NOMO-1 treated with dmso at 0.1 percent for 144 hours (cell line): ENCODE measurements around the gene AVP.
"Not testable (repeated sequence)": the region's sequence is repeated elsewhere in the genome, so short reads cannot be mapped to it uniquely, and the experiment has no call there.

Experiments
- DNase-seq: peaks from one replicate; lab custom pipeline; 2025; ENCODE audit not compliant: unreplicated experiment; lab: John Stamatoyannopoulos, UW

The AVP gene, protein sequence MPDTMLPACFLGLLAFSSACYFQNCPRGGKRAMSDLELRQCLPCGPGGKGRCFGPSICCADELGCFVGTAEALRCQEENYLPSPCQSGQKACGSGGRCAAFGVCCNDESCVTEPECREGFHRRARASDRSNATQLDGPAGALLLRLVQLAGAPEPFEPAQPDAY

GRCh38 chr20:3084283-3084985, at the start of gene AVP:
TSS of gene AVP (minus strand) at chr20:3084724. CDS start at chr20:3084674, 50 bp downstream.
- DNase-seq, result no peak

DNA sequence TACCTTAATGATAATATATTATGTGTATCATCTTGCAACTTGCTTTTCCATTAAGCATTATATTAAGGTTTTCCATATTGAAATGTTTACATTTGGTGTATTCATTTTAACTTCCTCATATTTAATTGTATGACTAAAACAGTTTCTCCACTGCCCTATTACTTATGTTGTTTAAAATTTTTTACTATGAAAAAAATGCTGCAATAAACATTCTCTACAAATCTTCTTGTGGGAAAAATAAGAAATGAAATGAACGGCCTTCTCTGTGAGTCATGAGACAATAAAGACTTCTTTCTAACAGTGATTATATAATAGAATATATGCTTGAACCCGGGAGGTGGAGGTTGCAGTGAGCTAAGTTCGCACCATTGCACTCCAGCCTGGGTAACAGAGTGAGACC, 49.6 kb upstream of the AVP start:
- no peak for DNase-seq

DNA sequence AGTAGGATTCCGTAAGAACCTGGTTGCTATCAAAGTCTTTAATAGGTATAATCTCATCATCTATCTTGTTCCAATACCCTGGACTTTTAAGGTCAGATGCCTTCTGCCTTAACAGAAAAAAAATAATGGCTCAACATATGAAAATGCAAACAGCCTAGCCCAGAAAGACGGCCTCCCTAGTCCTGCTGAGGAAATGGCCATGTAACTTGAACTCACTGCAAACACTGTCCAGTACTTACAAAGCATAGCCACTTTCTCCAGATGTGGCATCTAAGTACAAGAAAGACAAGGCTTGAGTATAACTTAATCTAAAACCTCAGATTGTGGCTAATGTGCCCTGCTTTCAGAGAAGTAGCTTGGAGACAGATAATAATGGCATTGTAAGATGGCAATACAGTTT, 48.6 kb upstream of the AVP start:
- DNase-seq, result no peak

DNA sequence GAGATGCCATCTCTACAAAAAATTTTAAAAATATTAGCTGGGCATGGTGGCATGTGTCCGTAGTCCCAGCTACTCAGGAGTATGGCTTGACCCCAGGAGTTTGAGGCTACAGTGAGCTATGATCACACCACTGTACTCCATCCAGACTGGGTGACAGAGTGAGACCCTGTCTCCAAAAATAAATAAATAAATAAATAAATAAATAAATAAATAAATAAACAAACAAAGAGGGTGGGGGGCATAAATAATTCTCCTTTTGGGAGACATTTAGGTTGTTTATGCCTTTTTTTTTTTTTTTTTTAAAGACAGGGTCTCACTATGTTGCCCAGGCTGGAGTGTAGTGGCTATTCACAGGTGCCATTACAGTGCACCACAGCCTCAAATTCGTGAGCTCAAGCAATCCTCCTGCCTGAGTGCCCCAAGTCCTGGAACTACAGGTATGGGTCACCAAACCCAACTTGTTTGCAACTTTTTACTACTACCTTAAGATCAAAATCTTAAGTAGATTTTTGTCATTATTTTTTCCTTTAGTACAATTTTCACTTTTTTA, 45.6 kb upstream of the AVP start:
- DNase-seq, result no peak

- no peak for DNase-seq
Measured at GRCh38 chr20:3129094-3129493, 44.6 kb upstream of the AVP start.

DNA sequence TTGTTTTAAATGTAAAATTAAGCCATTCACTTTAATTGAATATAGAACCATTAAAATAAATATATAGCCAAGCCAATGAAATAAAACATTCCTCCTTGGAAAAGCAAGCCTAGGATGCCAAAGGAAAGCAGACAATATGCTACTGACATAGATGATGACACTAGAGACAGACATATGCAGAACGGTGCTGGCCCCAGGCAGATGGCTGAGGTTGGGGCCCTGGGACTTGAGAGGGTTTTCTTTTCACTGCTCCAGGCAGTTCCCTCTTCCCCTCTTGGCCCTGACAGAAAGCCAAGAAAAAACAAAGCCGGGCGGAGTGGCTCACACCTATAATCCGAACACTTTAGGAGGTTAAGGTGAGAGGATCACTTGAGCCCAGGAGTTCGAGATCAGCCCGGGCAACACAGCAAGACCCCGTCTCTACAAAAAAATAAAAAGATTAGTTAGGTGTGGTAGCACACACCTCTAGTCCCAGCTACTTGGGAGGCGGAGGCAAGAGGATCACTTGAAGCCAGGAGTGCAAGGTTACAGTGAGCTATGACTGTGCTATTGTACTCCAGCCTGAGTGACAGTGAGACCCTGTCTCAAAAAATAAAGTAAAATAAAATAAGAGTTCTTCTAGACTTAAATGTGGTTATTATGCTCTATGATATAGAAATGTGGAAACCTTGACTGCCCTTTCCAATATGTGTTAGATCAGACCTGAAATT, 43.9 kb upstream of the AVP start:
- DNase-seq, result no peak

DNA sequence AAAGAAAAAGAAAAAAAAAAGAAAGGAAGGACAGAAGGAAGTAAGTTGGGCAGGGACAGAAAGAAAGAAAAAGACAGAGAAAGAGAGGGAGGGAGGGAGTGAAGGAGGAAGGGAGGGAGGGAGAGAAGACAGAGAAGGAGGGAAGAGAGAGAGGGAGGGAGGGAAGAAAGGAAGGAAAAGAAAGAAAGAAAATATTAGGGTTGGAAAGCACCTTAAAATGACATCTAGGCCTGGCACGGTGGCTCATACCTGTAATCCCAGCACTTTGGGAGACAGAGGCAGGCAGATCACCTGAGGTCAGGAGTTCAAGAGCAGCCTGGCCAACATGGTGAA, 42.0 kb upstream of the AVP start:
- DNase-seq, result no peak

DNA sequence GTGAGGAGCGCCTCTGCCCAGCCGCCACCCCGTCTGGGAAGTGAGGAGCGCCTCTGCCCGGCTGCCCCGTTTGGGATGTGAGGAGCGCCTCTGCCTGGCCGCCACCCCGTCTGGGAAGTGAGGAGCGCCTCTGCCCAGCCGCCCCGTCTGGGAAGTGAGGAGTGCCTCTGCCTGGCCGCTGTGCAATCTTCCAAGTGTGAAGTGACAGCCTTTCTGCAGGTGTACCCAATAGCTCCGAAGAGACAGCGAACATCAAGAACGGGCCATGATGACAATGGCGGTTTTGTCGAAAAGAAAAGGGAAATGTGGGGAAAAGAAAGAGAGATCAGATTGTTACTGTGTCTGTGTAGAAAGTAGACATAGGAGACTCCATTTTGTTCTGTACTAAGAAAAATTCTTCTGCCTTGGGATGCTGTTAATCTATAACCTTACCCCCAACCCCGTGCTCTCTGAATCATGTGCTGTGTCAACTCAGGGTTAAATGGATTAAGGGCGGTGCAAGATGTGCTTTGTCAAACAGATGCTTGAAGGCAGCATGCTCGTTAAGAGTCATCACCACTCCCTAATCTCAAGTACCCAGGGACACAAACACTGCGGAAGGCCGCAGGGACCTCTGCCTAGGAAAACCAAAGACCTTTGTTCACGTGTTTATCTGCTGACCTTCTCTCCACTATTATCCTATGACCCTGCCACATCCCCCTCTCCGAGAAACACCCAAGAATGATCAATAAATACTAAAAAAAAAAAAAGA, 41.4 kb upstream of the AVP start:
- not testable (repeated sequence) for DNase-seq

DNA sequence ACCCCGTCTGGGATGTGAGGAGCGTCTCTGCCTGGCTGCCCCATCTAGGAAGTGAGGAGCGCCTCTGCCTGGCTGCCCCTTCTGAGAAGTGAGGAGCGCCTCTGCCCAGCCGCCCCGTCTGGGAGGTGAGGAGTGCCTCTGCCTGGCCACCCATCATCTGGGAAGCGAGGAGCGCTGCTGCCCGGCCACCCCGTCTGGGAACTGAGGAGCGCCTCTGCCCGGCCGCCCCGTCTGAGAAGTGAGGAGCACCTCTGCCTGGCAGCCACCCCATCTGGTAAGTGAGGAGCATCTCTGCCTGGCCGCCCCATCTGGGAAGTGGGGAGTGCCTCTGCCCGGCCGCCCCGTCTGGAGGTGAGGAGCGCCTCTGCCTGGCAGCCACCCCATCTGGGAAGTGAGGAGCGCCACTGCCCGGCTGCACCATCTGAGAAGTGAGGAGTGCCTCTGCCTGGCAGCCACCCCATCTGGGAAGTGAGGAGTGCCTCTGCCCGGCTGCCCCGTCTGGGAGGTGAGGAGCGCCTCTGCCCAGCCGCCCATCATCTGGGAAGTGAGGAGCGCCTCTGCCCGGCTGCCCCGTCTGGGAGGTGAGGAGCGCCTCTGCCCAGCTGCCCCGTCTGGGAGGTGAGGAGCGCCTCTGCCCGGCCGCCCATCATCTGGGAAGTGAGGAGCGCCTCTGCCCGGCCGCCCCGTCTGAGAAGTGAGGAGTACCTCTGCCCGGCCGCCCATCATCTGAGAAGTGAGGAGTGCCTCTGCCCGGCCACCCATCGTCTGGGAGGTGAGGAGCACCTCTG, 40.4 kb upstream of the AVP start:
- not testable (repeated sequence) for DNase-seq

DNA sequence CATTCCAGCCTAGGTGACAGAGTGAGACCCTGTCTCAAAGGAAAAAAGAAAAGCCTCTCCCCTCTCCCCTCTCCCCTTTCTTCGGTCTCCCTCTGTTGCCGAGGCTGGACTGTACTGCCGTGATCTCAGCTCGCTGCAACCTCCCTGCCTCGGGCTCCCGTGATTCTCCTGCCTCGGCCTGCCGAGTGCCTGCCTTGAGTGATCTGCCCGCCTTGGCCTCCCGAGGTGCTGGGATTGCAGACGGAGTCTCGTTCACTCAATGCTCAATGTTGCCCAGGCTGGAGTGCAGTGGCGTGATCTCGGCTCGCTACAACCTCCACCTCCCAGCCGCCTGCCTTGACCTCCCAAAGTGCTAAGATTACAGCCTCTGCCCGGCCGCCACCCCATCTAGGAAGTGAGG, 39.6 kb upstream of the AVP start:
- DNase-seq, result not testable (repeated sequence)

DNA sequence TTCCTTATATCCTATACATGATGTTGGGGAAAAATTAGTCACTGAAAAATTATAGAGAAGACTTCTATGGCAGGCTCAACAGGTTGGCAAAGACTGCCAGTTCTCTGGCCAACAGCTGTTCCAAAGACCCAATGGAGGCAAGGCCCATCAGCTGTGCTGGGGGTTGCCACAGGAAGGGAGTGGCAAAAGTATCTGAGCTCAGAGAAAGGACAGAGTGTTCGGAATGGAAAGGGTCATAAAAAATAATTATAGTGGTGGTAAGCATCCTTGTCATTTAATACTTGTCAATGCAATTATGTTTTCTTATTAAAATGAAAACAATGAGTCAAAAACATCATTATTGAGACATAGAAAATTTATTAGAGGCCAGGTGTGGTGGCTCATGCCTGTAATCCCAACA, 39.0 kb upstream of the AVP start:
- DNase-seq, result no peak

DNA sequence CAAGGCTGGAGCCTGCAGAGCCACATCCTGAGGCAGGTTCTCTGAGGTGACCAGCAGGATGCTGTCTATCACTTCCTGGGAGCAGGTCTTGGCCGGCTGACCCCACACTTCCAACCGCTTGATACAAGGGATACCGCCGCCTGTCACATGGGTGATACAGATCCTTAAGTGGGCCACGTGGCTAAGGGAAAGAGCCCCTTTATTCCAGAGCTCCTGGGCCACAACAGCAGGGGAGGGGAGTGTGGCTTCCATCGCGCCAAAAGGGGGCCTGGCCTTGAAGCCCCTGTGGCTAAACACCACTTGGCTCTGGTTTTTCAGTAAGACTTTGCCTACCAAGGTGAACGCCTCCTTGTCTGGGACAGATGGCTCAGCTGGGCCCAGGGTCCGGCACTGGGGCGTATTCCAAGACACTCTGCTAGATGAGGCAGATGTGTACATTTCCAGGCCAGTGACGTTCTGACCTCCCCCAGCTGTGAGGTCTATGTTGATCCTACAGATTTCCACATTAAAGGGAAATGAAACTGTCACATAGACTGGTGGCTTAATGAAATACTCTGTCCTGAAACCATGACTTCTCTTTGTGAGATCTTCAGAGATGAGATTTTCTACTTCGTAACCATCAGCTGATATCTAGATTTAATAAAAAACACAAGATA, 37.6 kb upstream of the AVP start:
- DNase-seq, result no peak

GRCh38 chr20:3121271-3121911, 36.9 kb upstream of the AVP start:
- DNase-seq, result no peak

GRCh38 chr20:3119044-3119443, 34.5 kb upstream of the AVP start:
- no peak for DNase-seq

DNA sequence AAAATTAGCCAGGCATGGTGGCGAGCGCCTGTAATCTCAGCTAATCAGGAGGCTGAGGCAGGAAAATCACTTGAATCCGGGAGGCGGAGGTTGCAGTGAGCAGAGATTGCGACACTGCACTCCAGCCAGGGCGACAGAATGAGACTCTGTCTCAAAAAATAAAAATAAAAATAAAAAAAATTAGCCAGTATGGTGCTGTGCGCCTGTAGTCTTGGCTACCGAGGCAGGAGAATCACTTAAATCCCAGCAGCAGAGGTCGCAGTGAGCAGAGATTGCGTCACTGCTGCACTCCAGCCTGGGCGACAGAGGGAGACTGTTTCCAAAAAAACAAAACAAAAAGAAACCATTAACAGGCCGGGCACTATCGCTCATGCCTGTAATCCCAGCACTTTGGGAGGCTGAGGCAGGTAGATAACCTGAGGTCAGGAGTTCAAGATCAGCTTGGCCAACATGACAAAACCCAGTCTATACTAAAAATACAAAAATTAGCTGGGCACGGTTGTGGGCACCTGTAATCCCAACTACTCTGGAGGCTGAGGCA, 33.4 kb upstream of the AVP start:
- not testable (repeated sequence) for DNase-seq

GRCh38 chr20:3116341-3116740, 31.8 kb upstream of the AVP start:
- DNase-seq, result no peak

DNA sequence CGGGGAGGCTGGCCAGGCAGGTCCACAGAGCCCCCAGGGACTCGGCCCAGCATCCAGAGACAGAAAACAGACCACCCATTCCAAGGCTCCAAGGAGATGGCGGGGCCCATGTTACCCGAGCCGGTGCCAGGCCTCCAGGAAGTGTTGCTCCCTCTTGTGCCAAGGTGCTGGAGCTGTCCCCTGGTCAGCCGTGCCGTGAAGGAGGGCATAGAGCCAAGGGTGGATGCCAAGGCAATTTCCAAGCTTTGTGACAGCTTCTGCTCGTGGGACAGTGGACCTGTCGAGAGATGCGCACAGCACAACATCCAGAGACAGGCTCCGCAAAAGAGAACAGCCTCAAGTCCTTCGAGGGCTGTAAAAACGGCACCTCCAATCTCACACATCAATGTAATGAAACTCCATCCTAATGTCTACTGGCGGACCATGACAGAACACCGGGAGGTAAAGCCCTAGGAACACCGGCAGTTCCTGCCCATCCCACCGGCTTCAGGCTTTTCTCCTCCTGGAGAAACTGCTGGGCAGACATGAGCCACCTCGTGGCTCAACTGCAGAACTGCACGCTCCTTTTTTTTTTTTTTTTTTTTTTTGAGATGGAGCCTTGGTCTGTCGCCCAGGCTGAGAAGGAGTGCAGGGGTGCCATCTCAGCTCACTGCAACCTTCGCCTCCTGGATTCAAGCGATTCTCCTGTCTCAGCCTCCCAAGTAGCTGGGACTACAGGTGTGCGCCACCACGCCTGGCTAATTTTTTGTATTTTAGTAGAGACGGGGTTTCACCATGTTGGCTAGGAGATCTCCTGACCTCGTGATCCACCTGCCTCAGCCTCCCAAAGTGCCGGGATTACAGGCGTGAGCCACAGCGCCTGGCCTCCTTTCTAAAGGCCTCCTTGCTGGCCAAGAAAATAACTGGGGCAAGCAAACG, 30.9 kb upstream of the AVP start:
- DNase-seq, result no peak

- DNase-seq, result no peak
Measured at GRCh38 chr20:3111995-3112394, 27.5 kb upstream of the AVP start.
